ENCODE results near the gene RHBDD3.

GRCh38 chr22:29305836-29306174, 38.0 kb upstream of the RHBDD3 start:
- TF ChIP-seq, protein P1, sequence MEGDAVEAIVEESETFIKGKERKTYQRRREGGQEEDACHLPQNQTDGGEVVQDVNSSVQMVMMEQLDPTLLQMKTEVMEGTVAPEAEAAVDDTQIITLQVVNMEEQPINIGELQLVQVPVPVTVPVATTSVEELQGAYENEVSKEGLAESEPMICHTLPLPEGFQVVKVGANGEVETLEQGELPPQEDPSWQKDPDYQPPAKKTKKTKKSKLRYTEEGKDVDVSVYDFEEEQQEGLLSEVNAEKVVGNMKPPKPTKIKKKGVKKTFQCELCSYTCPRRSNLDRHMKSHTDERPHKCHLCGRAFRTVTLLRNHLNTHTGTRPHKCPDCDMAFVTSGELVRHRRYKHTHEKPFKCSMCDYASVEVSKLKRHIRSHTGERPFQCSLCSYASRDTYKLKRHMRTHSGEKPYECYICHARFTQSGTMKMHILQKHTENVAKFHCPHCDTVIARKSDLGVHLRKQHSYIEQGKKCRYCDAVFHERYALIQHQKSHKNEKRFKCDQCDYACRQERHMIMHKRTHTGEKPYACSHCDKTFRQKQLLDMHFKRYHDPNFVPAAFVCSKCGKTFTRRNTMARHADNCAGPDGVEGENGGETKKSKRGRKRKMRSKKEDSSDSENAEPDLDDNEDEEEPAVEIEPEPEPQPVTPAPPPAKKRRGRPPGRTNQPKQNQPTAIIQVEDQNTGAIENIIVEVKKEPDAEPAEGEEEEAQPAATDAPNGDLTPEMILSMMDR (conservative IDR thresholded peaks at IDR 0.05 in 1 of 2, IDR thresholded peaks at IDR 0.05 in 1 of 2; ENCODE audit: extremely low read depth in 1 of 2, insufficient read depth in 1 of 2, low read depth in 1 of 2, low read length in 2 of 2) = no peak
- no peak for TF ChIP-seq EZH2 (IDR thresholded peaks at IDR 0.05; ENCODE audit: borderline replicate concordance, low read length)
